Adrenal gland (tissue), 5 donors: ENCODE measurements around the gene ERP29.

Experiments
- POLR2A ChIP-seq, 2 donors: fragments of 450-650 bp; IDR thresholded peaks; one replicate each; pipeline ENCODE4 v1.6.1; 2017; ENCODE audit warnings: antibody characterized with exemption in 2 of 2, mild to moderate bottlenecking in 2 of 2, moderate library complexity in 1 of 2
- TF ChIP-seq, protein P1 (sequence below), 6 experiments: fragments of 450-650 bp in 4 of 6; fragments of 200-600 bp in 2 of 6; sonication (generic) in 1 of 6; IDR thresholded peaks; 1 replicate in 5 of 6; 2 replicates in 1 of 6; pipeline versions ENCODE4 v1.5.1 to v1.8.0; 2016 to 2021; ENCODE audit warnings: antibody characterized with exemption in 6 of 6, mild to moderate bottlenecking in 2 of 6, moderate library complexity in 1 of 6
- donor health status: DM: no; HTN: no; CAD: no.

DNA sequence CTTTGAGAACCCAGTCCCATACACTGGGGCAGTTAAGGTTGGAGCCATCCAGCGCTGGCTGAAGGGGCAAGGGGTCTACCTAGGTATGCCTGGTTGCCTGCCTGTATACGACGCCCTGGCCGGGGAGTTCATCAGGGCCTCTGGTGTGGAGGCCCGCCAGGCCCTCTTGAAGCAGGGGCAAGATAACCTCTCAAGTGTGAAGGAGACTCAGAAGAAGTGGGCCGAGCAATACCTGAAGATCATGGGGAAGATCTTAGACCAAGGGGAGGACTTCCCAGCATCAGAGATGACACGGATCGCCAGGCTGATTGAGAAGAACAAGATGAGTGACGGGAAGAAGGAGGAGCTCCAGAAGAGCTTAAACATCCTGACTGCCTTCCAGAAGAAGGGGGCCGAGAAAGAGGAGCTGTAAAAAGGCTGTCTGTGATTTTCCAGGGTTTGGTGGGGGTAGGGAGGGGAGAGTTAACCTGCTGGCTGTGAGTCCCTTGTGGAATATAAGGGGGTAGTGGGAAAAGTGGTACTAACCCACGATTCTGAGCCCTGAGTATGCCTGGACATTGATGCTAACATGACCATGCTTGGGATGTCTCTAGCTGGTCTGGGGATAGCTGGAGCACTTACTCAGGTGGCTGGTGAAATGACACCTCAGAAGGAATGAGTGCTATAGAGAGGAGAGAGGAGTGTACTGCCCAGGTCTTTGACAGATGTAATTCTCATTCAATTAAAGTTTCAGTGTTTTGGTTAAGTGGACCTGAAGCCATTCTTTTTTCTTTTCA, 9.2 kb downstream of the ERP29 start:
- TF ChIP-seq, protein P1, sequence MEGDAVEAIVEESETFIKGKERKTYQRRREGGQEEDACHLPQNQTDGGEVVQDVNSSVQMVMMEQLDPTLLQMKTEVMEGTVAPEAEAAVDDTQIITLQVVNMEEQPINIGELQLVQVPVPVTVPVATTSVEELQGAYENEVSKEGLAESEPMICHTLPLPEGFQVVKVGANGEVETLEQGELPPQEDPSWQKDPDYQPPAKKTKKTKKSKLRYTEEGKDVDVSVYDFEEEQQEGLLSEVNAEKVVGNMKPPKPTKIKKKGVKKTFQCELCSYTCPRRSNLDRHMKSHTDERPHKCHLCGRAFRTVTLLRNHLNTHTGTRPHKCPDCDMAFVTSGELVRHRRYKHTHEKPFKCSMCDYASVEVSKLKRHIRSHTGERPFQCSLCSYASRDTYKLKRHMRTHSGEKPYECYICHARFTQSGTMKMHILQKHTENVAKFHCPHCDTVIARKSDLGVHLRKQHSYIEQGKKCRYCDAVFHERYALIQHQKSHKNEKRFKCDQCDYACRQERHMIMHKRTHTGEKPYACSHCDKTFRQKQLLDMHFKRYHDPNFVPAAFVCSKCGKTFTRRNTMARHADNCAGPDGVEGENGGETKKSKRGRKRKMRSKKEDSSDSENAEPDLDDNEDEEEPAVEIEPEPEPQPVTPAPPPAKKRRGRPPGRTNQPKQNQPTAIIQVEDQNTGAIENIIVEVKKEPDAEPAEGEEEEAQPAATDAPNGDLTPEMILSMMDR (IDR thresholded peaks at IDR 0.05), result no peak
- TF ChIP-seq POLR2A (IDR thresholded peaks at IDR 0.05), result no peak
